Measurements from ENCODE around the gene UBE2F. TPM values are rescaled to one million over a fixed set of nuclear protein-coding genes. Genes with fewer than 3 reads are reported as not detected.
A peak's percentile ranks its signal among the peaks of the same experiment; 100 is the strongest.
"Not testable (repeated sequence)": the region's sequence is repeated elsewhere in the genome, so short reads cannot be mapped to it uniquely, and the experiment has no call there.

The UBE2F gene
- total RNA-seq, 1 donor from 2014 or later: 59.4 TPM

DNA sequence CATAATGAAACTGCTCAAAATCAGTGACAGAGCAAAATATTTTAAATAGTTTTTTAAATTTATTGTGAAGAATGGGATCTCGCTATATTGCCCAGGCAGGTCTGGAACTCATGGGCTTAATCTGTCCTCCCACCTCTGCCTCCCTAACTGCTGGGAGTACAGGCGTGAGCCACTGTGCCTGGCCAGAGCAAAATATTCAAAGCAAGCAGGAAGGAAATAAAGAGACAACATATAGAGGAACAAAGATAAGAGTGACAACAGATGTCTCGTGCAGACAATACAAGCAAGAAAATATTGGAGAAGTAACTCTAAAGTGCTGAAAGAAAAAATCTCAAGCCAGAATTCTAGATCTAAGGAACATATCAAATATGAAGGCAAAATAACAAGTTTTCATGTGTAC lies 89.0 kb downstream of the UBE2F start:
- no peak for DNase-seq

DNA sequence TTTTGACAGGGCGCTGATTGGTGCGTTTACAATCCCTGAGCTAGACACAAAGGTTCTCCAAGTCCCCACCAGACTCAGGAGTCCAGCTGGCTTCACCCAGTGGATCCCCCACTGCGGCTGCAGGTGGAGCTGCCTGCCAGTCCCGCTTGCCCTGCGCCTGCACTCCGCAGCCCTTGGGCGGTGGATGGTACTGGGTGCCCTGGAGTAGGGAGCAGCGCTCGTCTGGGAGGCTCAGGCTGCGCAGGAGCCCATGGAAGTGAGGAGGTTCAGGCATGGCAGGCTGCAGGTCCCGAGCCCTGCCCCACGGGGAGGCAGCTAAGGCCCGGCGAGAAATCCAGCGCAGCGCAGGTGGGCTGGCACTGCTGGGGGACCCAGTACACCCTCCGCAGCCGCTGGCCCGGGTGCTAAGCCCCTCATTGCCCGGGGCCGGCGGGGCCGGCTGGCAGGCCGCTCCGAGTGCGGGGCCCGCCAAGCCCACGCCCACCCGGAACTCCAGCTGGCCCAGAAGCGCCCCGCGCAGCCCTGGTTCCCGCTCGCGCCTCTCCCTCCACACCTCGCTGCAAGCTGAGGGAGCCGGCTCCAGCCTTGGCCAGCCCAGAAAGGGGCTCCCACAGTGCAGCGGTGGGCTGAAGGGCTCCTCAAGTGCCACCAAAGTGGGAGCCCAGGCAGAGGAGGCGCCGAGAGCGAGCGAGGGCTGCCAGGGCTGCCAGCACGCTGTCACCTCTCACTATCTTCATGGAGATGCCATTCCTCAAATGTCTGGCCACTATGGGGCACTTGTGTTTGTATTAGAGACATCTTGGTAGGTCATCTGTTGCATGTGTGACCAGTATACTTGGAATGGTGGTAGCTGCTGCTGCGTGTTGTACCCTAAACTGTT lies 91.1 kb downstream of the UBE2F start:
- DNase-seq: not testable (repeated sequence)

GRCh38 chr2:238059505-238059904 lies 92.7 kb downstream of the UBE2F start:
- DNase-seq: no peak

- no peak for DNase-seq
Measured at GRCh38 chr2:238060096-238060541, 93.3 kb downstream of the UBE2F start.

DNA sequence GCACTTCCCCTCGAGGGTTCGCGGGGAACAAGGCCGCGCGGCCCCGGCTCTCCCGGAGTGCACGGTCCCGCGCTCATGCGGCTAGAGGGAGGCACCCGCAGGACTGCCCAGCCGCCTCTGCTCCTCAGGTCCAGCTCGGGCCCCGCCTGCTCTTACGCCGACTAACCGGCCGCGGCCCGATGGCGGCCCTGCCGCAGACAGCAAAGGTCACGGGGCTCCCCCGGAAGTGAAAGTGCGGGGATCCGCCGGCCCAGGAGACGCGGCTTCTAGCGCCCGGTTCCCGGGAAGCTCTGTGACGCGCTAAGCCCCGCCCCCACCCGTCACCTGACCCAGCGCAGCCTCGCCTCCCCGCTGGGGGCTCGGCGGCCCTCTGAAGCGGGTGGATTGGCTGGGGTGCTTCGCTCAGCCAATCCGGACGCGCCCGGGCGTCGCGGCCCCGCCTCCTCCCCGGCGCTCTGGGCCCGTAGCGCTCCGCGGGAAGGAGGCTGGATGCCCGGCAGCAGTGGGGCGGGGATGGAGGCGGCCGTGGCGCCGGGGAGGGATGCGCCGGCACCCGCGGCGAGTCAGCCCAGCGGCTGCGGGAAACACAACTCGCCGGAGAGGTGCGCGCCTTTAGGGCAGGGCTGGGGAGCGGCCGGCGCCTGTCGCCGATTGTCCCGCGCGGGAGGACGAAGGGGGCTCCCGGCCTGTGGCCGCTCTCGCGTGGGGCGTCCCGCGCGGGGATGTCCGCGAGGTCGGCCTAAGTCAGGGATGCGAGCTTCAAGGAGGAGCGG lies 93.9 kb downstream of the UBE2F start, which contains the start of gene SCLY:
Gene SCLY (plus strand): TSS at position 460 of the 773 bp plus-strand sequence. CDS start 54 bp downstream, at position 514.
- DNase-seq: peak; percentile 98

DNA sequence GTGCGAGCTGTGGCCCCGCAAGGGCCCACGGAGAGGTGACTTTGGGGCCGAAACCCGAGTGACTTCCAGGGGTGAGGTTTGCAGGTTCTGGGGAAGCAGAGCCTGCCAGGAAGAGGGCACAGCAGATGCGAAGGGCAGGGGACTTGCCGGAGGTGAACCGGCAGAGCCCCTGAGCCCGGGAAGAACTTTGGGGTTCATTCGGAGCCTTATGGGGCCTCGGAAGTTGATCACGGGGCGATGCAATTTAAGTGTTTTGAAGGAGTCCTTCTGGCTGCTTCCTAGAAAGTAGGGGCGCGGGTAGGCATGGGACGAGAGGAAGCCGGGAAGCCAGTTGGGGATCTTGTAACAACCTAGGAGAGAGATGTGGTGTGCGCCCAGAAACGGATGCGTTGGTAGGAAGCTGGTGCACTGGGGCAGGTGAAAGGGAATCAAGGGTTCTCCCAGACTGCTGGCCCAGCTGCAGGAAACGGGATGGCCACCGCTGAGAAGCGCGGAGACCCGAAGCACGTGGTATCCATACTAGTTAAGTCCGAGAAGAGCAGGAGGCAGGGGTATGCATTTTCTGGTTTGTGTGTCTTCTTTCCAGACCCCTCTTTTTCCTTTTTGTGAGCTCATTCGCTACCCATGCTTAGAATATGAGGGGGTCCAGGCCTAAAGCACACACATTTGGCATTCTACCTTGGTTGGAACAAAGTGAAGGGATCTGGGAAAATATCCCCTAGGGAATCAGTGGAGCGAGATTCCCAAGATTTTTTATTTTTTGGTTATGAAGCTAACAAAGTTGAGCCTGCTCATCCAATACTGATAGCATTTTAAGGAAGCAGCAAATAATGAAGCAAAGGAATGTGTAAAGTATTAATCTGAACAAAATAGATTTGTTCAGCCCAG lies 94.7 kb downstream of the UBE2F start:
- peak; percentile 57 for DNase-seq

DNA sequence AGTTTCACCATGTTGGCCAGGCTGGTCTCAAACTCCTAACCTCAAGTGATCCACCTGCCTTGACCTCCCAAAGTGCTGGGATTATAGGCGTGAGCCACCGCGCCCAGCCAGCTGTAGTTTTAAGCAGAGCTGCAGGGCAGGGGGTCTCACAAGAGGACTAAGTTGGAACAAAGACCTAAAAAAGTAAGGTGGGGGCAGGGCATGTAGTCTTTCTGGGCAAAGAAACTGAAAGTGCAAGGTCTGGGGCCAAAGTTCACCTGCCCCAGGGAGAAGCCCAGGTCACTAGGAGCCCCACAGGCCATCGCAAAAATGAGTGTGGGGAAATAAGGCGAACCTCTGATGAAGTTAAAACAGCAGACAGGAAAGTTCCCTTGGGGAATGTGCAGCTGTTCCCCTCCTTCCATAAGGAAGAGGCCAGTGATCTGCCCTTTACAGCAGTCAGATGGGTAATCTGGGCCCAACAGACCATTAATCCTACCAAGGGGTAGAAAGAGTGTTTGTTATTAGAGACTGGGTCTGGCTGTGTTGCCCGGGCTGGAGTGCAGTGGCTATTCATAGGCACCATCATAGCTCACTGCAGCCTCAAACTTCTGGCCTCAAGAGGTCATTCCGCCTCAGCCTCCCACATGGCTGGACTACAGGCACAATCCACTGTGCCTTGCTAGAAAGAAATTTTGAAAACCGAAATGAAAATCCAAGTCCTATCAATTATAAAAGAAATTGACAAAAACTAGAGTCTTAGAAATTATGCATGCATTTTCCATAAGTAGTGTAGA lies 96.8 kb downstream of the UBE2F start:
- no peak for DNase-seq

DNA sequence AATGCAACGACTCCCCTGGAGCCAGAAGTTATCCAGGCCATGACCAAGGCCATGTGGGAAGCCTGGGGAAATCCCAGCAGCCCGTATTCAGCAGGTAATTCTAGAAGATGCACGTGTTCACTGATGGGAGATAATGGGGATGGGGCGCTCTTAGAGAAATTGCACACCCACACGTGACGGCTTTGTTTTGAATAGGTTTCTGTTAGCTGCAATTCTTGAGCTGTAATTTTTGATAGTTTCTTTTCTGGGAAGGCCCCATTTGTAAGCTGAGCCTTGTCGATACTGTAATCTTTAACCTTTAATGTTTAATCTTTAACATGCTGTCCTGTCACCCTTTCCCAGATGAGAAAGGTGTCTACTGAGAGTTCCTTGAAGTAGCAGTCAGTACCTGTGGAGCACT lies 97.6 kb downstream of the UBE2F start:
- DNase-seq: no peak

DNA sequence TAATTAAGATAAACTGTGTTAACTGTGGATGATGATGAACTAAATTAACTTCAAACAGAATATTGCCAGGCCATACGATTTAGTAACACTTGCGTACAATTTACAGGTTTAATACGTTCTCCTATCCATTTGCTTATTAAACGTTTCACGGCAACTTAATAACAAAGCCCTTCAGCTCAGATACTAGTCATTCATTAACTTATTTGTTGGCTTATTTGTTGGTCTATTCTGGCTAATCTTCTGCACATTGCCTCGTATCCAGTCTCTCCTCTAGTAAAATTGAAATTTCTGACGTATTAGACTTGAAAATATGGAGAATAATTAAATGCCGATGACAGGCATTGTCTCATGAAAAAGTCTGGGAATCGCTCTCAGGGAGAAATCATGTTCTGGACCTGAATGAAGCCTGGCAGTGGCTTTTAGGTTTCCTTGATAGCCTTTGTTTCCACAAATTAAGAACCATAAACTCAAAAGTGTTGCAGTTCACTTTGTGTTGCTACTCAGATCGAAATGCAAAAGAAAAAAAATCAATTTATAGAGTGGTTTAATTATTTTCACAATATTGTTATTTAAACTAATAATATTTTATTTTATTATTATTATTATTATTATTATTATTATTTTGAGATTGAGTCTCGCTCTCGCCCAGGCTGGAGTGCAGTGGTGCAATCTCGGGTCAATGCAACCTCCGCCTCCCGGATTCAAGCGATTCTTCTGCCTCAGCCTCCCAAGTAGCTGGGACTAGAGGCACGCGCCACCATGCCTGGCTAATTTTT lies 98.4 kb downstream of the UBE2F start:
- DNase-seq: no peak

DNA sequence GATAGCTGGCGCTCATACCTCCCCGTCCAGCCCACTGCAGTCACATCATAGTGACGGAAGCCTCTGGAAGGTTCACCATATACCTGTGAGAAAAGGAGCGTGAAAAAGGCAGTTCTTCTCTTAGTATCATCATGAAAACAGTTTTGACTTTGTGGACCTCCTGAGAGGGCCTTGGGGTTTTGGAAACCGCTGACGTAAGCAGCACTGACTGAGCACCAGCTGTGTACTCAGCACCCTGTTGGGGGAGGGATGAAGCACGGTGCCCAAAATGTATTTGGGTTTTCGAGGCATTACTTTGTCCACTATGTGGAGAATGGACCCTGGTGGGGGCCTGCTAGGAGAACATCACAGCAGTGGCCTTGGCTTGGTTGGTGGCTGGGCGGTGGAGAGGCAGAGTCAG lies 99.4 kb downstream of the UBE2F start:
- no peak for DNase-seq

DNA sequence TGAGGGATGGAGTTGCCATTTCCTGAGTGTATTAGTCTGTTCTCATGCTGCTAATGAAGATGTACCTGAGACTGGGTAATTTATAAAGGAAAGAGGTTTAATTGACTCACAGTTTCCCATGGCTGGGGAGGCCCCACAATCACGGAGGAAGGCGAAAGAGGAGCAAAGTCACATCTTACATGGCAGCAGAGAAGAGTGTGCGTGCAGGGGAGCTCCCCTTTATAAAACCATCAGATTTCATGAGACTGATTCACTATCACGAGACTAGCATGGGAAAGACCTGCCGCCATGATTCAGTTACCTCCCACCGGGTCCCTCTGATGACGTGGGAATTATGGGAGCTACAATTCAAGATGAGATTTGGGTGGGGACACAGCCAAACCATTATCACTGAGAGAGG lies 99.9 kb downstream of the UBE2F start:
- DNase-seq: not testable (repeated sequence)

- no peak for DNase-seq
Measured at GRCh38 chr2:238067939-238068338, 101.1 kb downstream of the UBE2F start.

DNA sequence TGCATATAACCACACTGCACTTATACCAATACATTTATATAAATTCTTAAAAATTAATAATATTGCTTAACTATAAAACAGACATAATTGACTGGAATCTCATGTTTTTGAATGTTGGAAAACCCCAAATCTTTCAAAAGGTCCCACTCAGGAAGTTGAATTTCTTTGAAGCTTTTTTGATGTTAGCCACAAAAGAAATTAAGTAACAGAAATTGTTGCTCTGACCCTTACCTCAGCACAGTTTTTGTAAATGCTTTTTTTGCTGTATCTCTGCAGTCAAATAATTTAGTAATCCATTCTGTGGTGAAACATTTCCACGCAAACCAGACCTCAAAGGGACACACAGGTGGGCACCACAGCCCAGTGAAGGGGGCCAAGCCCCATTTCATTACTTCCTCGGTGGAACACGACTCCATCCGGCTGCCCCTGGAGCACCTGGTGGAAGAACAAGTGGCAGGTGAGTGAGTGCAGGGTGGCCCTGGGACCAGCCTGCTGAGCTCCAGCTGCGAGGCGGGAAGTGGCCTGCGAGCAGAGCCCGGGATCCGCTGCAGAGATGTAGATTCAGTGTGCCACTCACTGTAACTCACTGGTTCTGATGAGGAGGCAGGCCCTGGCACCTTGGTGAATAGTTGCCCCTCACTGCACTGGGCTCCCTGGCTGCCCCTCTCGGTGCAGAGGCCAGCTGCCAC lies 102.4 kb downstream of the UBE2F start:
- no peak for DNase-seq

DNA sequence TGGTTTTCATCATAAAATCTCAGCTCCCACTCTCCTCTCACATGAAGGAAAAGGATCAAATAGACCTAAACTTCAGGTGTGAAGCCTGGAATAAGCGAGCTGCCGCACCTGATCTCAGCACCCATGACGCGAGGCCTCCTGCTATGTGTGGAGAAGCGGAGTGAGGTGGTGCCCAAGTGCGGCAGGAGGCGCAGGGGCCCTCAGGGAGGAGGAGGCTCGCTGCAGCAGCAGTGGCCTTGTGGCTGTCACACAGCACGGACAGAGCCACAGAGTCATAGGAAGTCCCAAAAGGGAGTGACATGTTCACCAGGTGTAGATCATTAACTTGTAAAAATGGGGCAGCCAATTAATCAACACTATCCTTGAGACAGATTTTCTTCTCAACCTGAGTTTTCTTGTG lies 103.1 kb downstream of the UBE2F start:
- DNase-seq: no peak

GRCh38 chr2:238075397-238075796 lies 108.6 kb downstream of the UBE2F start:
- no peak for DNase-seq

DNA sequence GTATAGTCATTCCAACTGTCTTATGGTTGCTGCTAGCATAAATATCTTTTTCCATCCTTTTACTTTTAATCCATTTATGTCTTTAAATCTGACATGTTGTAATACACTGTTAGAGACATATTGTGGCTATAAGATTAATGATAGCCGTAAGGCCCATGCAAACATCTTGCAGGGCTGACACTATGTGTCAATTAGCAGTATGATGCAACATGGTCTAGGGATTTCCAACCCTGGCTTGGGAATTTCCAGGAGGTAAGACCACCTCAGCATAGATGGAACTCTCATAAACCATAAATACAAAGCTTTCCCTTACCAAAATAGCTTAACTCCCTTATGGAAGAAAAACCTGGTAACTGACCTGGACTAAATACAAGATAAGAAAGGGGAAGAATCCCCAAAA lies 110.5 kb downstream of the UBE2F start:
- DNase-seq: no peak

DNA sequence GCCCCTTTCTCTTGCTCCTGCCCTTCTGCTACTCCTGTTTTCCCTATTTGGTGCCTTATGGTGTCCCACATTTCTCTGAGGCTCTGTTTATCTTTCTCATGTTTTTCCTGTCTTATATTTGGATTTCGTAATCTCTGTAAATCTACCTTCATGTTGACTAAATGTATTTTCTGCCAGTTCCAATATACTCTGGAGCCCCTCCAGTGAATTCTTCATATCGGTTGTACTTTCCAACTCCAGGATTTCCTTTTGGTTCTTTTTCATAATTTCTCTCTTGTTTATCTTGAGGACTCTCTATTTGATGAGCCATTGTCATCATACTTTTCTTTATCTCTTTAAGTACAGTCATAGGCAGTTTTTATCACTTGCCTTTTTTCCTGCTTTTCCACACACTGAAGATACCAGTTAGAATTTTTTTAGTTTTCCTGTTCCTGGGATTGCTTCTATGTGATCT lies 113.1 kb downstream of the UBE2F start:
- DNase-seq: no peak

GRCh38 chr2:238080518-238080917 lies 113.7 kb downstream of the UBE2F start:
- no peak for DNase-seq

GRCh38 chr2:238081150-238081549 lies 114.3 kb downstream of the UBE2F start:
- no peak for DNase-seq

DNA sequence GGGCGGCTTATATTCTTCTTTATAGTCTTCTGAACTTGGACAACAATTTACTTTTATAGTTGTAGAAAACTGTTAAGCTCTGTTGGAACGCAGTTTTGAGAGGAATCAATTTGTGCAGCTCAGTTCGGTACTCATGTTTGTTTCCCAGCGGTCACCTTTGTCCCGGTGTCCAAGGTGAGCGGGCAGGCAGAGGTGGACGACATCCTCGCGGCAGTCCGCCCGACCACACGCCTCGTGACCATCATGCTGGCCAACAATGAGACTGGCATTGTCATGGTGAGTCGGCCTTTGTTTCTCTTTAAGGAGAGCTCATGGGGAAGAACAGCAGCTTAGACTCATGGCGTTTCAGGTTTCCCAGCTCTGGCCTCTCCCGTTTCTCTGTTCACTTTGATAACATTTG lies 114.7 kb downstream of the UBE2F start:
- DNase-seq: no peak
